CD4-positive, CD25-positive, alpha-beta regulatory T cell (primary cell): ENCODE results near the gene ATP1A2. TPM values are rescaled to one million over a fixed set of nuclear protein-coding genes. Genes with fewer than 3 reads are reported as not detected.

Experiments
- ATAC-seq, 2 donors: fragments of 150-1000 bp; cut with Tn5 transposase; one replicate each; pipeline ENCODE4 v1.10.0; 2021; ENCODE audit warnings: low read depth in 2 of 2, moderate number of reproducible peaks in 2 of 2, moderate library complexity in 1 of 2
- DNase-seq, 3 donors: peaks; one replicate each; pipeline versions ENCODE4 v3.0.0 to v3.0.0-alpha.2; 2012 to 2022; ENCODE audit warnings: mixed read lengths in 1 of 3
- H3K27ac ChIP-seq: one replicate; pipeline ENCODE4 v1.7.0; 2013; ENCODE audit warnings: mild to moderate bottlenecking, low read length; ENCODE audit not compliant: insufficient read depth, poor library complexity, severe bottlenecking
- H3K27me3 ChIP-seq: one replicate; pipeline ENCODE4 v1.7.0; 2013; ENCODE audit warnings: low read length; ENCODE audit not compliant: control insufficient read depth, insufficient read depth
- H3K36me3 ChIP-seq: one replicate; pipeline ENCODE4 v1.7.0; 2013; ENCODE audit warnings: mild to moderate bottlenecking, low read length, moderate library complexity; ENCODE audit not compliant: control insufficient read depth, insufficient read depth
- H3K4me1 ChIP-seq: 2 replicates; pipeline ENCODE4 v1.7.0; 2013; ENCODE audit warnings: mild to moderate bottlenecking, low read length; ENCODE audit not compliant: insufficient read depth, control insufficient read depth, poor library complexity, severe bottlenecking
- H3K4me3 ChIP-seq: one replicate; pipeline ENCODE4 v1.7.0; 2013; ENCODE audit warnings: low read depth, mild to moderate bottlenecking, low read length, moderate library complexity
- H3K9me3 ChIP-seq, 2 experiments: 1 replicate in 1 of 2; 2 replicates in 1 of 2; pipeline ENCODE4 v1.7.0; 2013; ENCODE audit warnings: low read length in 2 of 2, mild to moderate bottlenecking in 1 of 2, moderate library complexity in 1 of 2; ENCODE audit not compliant: control insufficient read depth in 2 of 2
- H3K27ac Mint-ChIP-seq, 3 donors: one replicate each; pipeline ENCODE4 v1.8.0; 2020 to 2022; ENCODE audit warnings: mild to moderate bottlenecking in 3 of 3, mixed read lengths in 3 of 3, moderate library complexity in 2 of 3
- H3K27me3 Mint-ChIP-seq: one replicate; pipeline ENCODE4 v1.8.0; 2022; ENCODE audit warnings: mild to moderate bottlenecking, mixed read lengths
- H3K36me3 Mint-ChIP-seq: one replicate; pipeline ENCODE4 v1.8.0; 2020; ENCODE audit warnings: mixed read lengths
- H3K4me1 Mint-ChIP-seq, 4 donors: one replicate each; pipeline ENCODE4 v1.8.0; 2020 to 2022; ENCODE audit warnings: mixed read lengths in 4 of 4, mild to moderate bottlenecking in 1 of 4
- H3K4me3 Mint-ChIP-seq, 4 donors: one replicate each; pipeline ENCODE4 v1.8.0; 2020 to 2022; ENCODE audit warnings: mild to moderate bottlenecking in 4 of 4, mixed read lengths in 4 of 4, moderate library complexity in 3 of 4
- H3K9me3 Mint-ChIP-seq, 7 donors: one replicate each; pipeline ENCODE4 v1.8.0; 2020 to 2022; ENCODE audit warnings: mixed read lengths in 7 of 7, mild to moderate bottlenecking in 3 of 7, moderate library complexity in 2 of 7
- polyA plus RNA-seq, 4 donors: library from polyadenylated mRNA; unstranded; fragments of 300-500 nt; fragmentation: Illumina TruSeq; gene quantifications; one replicate each; pipeline ENCODE4 v1.2.3, GENCODE V29; 2021
- total RNA-seq: library from RNA; stranded (reverse); gene quantifications from one replicate; pipeline ENCODE4 v1.2.3, GENCODE V29; 2022

ATP1A2 gene
- total and polyA plus RNA-seq, 5 donors from 2014 or later: not detected

DNA sequence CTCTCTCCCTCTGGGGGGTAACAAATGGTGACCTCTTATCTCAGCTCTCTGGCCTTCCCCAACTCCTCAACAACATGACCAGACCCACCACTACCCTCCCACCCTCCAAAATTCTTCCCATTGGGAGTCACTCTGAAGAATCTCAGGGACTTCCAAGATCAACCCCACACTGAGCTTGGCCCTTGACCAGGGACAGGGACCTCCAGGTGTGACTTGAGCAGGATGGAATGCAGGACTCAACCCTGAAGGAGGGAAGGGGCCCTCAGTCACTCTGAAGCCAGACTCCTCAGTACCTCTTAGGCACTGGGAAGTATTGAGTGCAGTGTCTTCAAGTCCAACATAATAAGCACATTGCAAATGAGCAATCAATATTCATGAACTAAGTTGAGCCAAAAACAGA lies 76.7 kb downstream of the ATP1A2 start:
- no peaks in the 10 kb centered on the region for H3K36me3 ChIP-seq
- H3K27ac Mint-ChIP-seq: no peak overlapping the region
- ATAC-seq: no peak
- no peak overlapping the region for H3K4me3 ChIP-seq
- H3K27me3 ChIP-seq: no peaks in the 10 kb centered on the region
- no peaks in the 10 kb centered on the region for H3K9me3 Mint-ChIP-seq
- no peaks in the 10 kb centered on the region for H3K9me3 ChIP-seq
- no peak overlapping the region for H3K27ac ChIP-seq
- peaks cover 5% of the 10 kb centered on the region for H3K27me3 Mint-ChIP-seq
- no peaks in the 10 kb centered on the region for H3K36me3 Mint-ChIP-seq
- DNase-seq: no peak
- H3K4me3 Mint-ChIP-seq: no peak overlapping the region
- H3K4me1 ChIP-seq: no peaks in the 10 kb centered on the region
- no peaks in the 10 kb centered on the region for H3K4me1 Mint-ChIP-seq

Other genes starting within 250 kb of the ATP1A2 start
- gene CFAP45, start 215.6 kb upstream of the ATP1A2 start, total RNA-seq: 7.2 TPM
- gene CFAP45, start 215.6 kb upstream of the ATP1A2 start, polyA plus RNA-seq: under 1 TPM in 3 of 4 donors, not detected in 1; 0.40 to 0.52 (median 0.44) TPM
- 503 TPM for gene TAGLN2, start 190.3 kb upstream of the ATP1A2 start, total RNA-seq
- gene TAGLN2, start 190.3 kb upstream of the ATP1A2 start, polyA plus RNA-seq: 1,000 to 10,000 TPM in 2 of 4 donors, 100 to 1,000 TPM in 2; 723 to 1,055 (median 950) TPM
- gene IGSF9, start 170.1 kb upstream of the ATP1A2 start, total RNA-seq: not detected
- gene IGSF9, start 170.1 kb upstream of the ATP1A2 start, polyA plus RNA-seq: under 1 TPM in 1 of 4 donors, not detected in 3; 0.23 TPM
- not detected for gene SLAMF9, start 161.5 kb upstream of the ATP1A2 start, total RNA-seq
- gene SLAMF9, start 161.5 kb upstream of the ATP1A2 start, polyA plus RNA-seq: not detected
- gene PIGM, start 83.8 kb upstream of the ATP1A2 start, total RNA-seq: 3.6 TPM
- 1 to 10 TPM; 4.3 to 5.5 (median 4.7) TPM for gene PIGM, start 83.8 kb upstream of the ATP1A2 start, polyA plus RNA-seq
- gene KCNJ10, start 45.6 kb upstream of the ATP1A2 start, total RNA-seq: not detected
- gene KCNJ10, start 45.6 kb upstream of the ATP1A2 start, polyA plus RNA-seq: not detected
- not detected for gene KCNJ9, start 34.2 kb upstream of the ATP1A2 start, total RNA-seq
- gene KCNJ9, start 34.2 kb upstream of the ATP1A2 start, polyA plus RNA-seq: under 1 TPM in 2 of 4 donors, not detected in 2; 0.05 to 0.25 TPM
- 33.9 TPM for gene IGSF8, start 17.1 kb upstream of the ATP1A2 start, total RNA-seq
- 10 to 100 TPM; 39.2 to 45.5 (median 43.0) TPM for gene IGSF8, start 17.1 kb upstream of the ATP1A2 start, polyA plus RNA-seq
- gene ATP1A4, start 35.8 kb downstream of the ATP1A2 start, total RNA-seq: not detected
- not detected for gene ATP1A4, start 35.8 kb downstream of the ATP1A2 start, polyA plus RNA-seq
- not detected for gene CASQ1, start 74.8 kb downstream of the ATP1A2 start, total RNA-seq
- gene CASQ1, start 74.8 kb downstream of the ATP1A2 start, polyA plus RNA-seq: not detected
- 21.5 TPM for gene PEA15, start 89.6 kb downstream of the ATP1A2 start, total RNA-seq
- 10 to 100 TPM in 1 of 4 donors, 1 to 10 TPM in 3; 7.5 to 10.2 (median 8.3) TPM for gene PEA15, start 89.6 kb downstream of the ATP1A2 start, polyA plus RNA-seq
- 182 TPM for gene DCAF8, start 146.8 kb downstream of the ATP1A2 start, total RNA-seq
- gene DCAF8, start 146.8 kb downstream of the ATP1A2 start, polyA plus RNA-seq: 10 to 100 TPM; 50.3 to 74.1 (median 54.9) TPM
- gene PEX19, start 169.4 kb downstream of the ATP1A2 start, total RNA-seq: 44.4 TPM
- gene PEX19, start 169.4 kb downstream of the ATP1A2 start, polyA plus RNA-seq: 10 to 100 TPM; 55.6 to 61.5 (median 58.8) TPM
- 150 TPM for gene COPA, start 227.5 kb downstream of the ATP1A2 start, total RNA-seq
- 100 to 1,000 TPM; 121 to 140 (median 133) TPM for gene COPA, start 227.5 kb downstream of the ATP1A2 start, polyA plus RNA-seq
- gene NCSTN, start 227.6 kb downstream of the ATP1A2 start, total RNA-seq: 80.5 TPM
- gene NCSTN, start 227.6 kb downstream of the ATP1A2 start, polyA plus RNA-seq: 10 to 100 TPM; 59.3 to 66.3 (median 60.7) TPM